Liver (tissue), 9 donors: ENCODE measurements around the gene SDE2. TPM values are rescaled to one million over a fixed set of nuclear protein-coding genes. Genes with fewer than 3 reads are reported as not detected.

Experiments
- DNase-seq: peaks from one replicate; pipeline ENCODE4 v3.0.0-alpha.2; 2017; ENCODE audit warnings: low spot score
- H3K27ac ChIP-seq, 2 donors: one replicate each; pipeline ENCODE4 v1.7.0; 2013; ENCODE audit warnings: inconsistent platforms in 2 of 2, low read length in 2 of 2, control low read depth in 1 of 2, low read depth in 1 of 2, mild to moderate bottlenecking in 1 of 2
- H3K27me3 ChIP-seq, 4 donors: one replicate each; pipeline versions ENCODE4 v1.6.1 to v1.7.0; 2013; ENCODE audit warnings: low read length in 3 of 4, inconsistent platforms in 1 of 4, mild to moderate bottlenecking in 1 of 4, moderate library complexity in 1 of 4; ENCODE audit not compliant: control insufficient read depth in 4 of 4, insufficient read depth in 4 of 4
- H3K36me3 ChIP-seq, 4 donors: one replicate each; pipeline versions ENCODE4 v1.6.1 to v1.7.0; 2013; ENCODE audit warnings: low read length in 3 of 4, mild to moderate bottlenecking in 3 of 4, low read depth in 1 of 4, moderate library complexity in 1 of 4; ENCODE audit not compliant: control insufficient read depth in 4 of 4, insufficient read depth in 3 of 4
- H3K4me1 ChIP-seq, 4 donors: one replicate each; pipeline versions ENCODE4 v1.6.1 to v1.7.0; 2013; ENCODE audit warnings: low read length in 3 of 4, mild to moderate bottlenecking in 3 of 4, moderate library complexity in 1 of 4; ENCODE audit not compliant: control insufficient read depth in 4 of 4, insufficient read depth in 4 of 4
- H3K4me3 ChIP-seq, 3 donors: one replicate each; pipeline versions ENCODE4 v1.6.1 to v1.7.0; 2013; ENCODE audit warnings: low read length in 3 of 3, control low read depth in 1 of 3, low read depth in 1 of 3, mild to moderate bottlenecking in 1 of 3
- H3K9ac ChIP-seq, 2 donors: one replicate each; pipeline ENCODE4 v1.7.0; 2013; ENCODE audit warnings: low read length in 2 of 2, mild to moderate bottlenecking in 2 of 2, moderate library complexity in 2 of 2, control low read depth in 1 of 2, low read depth in 1 of 2
- H3K9me3 ChIP-seq, 4 donors: one replicate each; pipeline versions ENCODE4 v1.6.1 to v1.7.0; 2013; ENCODE audit warnings: low read length in 3 of 4; ENCODE audit not compliant: control insufficient read depth in 4 of 4
- ATF3 ChIP-seq: IDR thresholded peaks from 2 replicates; pipeline ENCODE4 v1.6.1; 2016; ENCODE audit warnings: antibody characterized with exemption
- EGR1 ChIP-seq, 2 donors: IDR thresholded peaks; 2 replicates each; pipeline ENCODE4 v1.6.1; 2016 to 2018; ENCODE audit warnings: antibody characterized with exemption in 2 of 2, low read depth in 2 of 2
- FOXA1 ChIP-seq: IDR thresholded peaks from 2 replicates; pipeline ENCODE4 v1.6.1; 2016; ENCODE audit warnings: antibody characterized with exemption
- FOXA2 ChIP-seq: IDR thresholded peaks from 2 replicates; pipeline ENCODE4 v1.6.1; 2016; ENCODE audit warnings: antibody characterized with exemption
- GABPA ChIP-seq, 2 donors: IDR thresholded peaks in 1 of 2; conservative IDR thresholded peaks in 1 of 2; 2 replicates each; pipeline ENCODE4 v1.6.1; 2016; ENCODE audit warnings: antibody characterized with exemption in 2 of 2, mild to moderate bottlenecking in 1 of 2, moderate library complexity in 1 of 2
- HNF4A ChIP-seq, 2 donors: conservative IDR thresholded peaks; 2 replicates each; pipeline ENCODE4 v1.6.1; 2016; ENCODE audit warnings: antibody characterized with exemption in 2 of 2, mild to moderate bottlenecking in 2 of 2
- HNF4G ChIP-seq: IDR thresholded peaks from 2 replicates; pipeline ENCODE4 v1.6.1; 2016; ENCODE audit warnings: antibody characterized with exemption
- JUND ChIP-seq, 2 donors: IDR thresholded peaks; 2 replicates each; pipeline ENCODE4 v1.6.1; 2016; ENCODE audit warnings: antibody characterized with exemption in 2 of 2
- MAX ChIP-seq: IDR thresholded peaks from 2 replicates; pipeline ENCODE4 v1.6.1; 2016; ENCODE audit warnings: antibody characterized with exemption
- NR2F2 ChIP-seq: IDR thresholded peaks from 2 replicates; pipeline ENCODE4 v1.6.1; 2016; ENCODE audit warnings: antibody characterized with exemption
- RAD21 ChIP-seq, 2 donors: IDR thresholded peaks; 2 replicates each; pipeline ENCODE4 v1.6.1; 2016; ENCODE audit warnings: antibody characterized with exemption in 2 of 2, mild to moderate bottlenecking in 2 of 2
- REST ChIP-seq: IDR thresholded peaks from 2 replicates; pipeline ENCODE4 v1.6.1; 2016; ENCODE audit warnings: antibody characterized with exemption, mild to moderate bottlenecking
- RXRA ChIP-seq, 2 donors: IDR thresholded peaks; 2 replicates each; pipeline ENCODE4 v1.6.1; 2017 to 2018; ENCODE audit warnings: antibody characterized with exemption in 2 of 2, mild to moderate bottlenecking in 1 of 2
- SP1 ChIP-seq: IDR thresholded peaks from 2 replicates; pipeline ENCODE4 v1.6.1; 2018; ENCODE audit warnings: antibody characterized with exemption, mild to moderate bottlenecking
- TAF1 ChIP-seq: conservative IDR thresholded peaks from 2 replicates; pipeline ENCODE4 v1.6.1; 2016; ENCODE audit warnings: antibody characterized with exemption, mild to moderate bottlenecking
- YY1 ChIP-seq: IDR thresholded peaks from 2 replicates; pipeline ENCODE4 v1.6.1; 2016; ENCODE audit warnings: antibody characterized with exemption, mild to moderate bottlenecking
- WGBS: extraction: QIAGEN DNeasy Blood & Tissue Kit; methylation state at CpG from one replicate; pipeline ENCODE4 v1.1.7; 2013; 5-methylcytosine and 5-hydroxymethylcytosine counted together
- polyA plus RNA-seq, 2 donors: library from polyadenylated mRNA; stranded (reverse) in 1 of 2; unstranded in 1 of 2; fragments of 200-250 nt in 1 of 2; fragments of >200 nt in 1 of 2; fragmentation: Nextera tagmentation in 1 of 2; extraction: Ambion mirVana in 1 of 2; gene quantifications; one replicate each; pipeline versions ENCODE4 v1.2.1 to v1.2.3, GENCODE V29; 2013 to 2015
- total RNA-seq, 2 donors: library from RNA; depleted of rRNA; stranded (reverse); fragments of >200 nt; gene quantifications; one replicate each; pipeline ENCODE4 v1.2.3, GENCODE V29; 2014
- TF ChIP-seq, protein P1 (sequence below): fragments of 150-350 bp; IDR thresholded peaks from 2 replicates; pipeline ENCODE4 v1.5.1; 2017; ENCODE audit warnings: improper control_type of control experiment, low read depth, low read length; ENCODE audit not compliant: missing input control
- TF ChIP-seq, protein P2 (sequence below): IDR thresholded peaks from 2 replicates; pipeline ENCODE4 v1.6.1; 2016; ENCODE audit warnings: antibody characterized with exemption
- donor health status: healthy.
- donor health status: healthy.
- donor health status: healthy.
- donor health status: healthy.
- donor health status: healthy.

SDE2 gene
- total and polyA plus RNA-seq, 4 donors: 4.7 to 53.7 (median 11.0) TPM

- DNase-seq: no peak
- 84% methylated on average over 1 of the region's 1 CpG for WGBS
Measured at GRCh38 chr1:226038661-226039060, 39.5 kb upstream of the SDE2 start.

More at GRCh38 chr1:226038661-226039060, 39.5 kb upstream of the SDE2 start:
- H3K27me3 ChIP-seq: no peaks in the 10 kb centered on the region
- no peaks in the 10 kb centered on the region for H3K4me1 ChIP-seq
- H3K36me3 ChIP-seq: no peaks in the 10 kb centered on the region
- no peak overlapping the region for H3K9ac ChIP-seq
- H3K4me3 ChIP-seq: no peak overlapping the region
- no peaks in the 10 kb centered on the region for H3K9me3 ChIP-seq
- no peak for TF ChIP-seq RXRA (IDR thresholded peaks at IDR 0.05)
- TF ChIP-seq HNF4A (conservative IDR thresholded peaks at IDR 0.05): no peak
- TF ChIP-seq GABPA (IDR thresholded peaks at IDR 0.05 in 1 of 2, conservative IDR thresholded peaks at IDR 0.05 in 1 of 2): no peak
- no peak for TF ChIP-seq SP1
- TF ChIP-seq, protein P1, sequence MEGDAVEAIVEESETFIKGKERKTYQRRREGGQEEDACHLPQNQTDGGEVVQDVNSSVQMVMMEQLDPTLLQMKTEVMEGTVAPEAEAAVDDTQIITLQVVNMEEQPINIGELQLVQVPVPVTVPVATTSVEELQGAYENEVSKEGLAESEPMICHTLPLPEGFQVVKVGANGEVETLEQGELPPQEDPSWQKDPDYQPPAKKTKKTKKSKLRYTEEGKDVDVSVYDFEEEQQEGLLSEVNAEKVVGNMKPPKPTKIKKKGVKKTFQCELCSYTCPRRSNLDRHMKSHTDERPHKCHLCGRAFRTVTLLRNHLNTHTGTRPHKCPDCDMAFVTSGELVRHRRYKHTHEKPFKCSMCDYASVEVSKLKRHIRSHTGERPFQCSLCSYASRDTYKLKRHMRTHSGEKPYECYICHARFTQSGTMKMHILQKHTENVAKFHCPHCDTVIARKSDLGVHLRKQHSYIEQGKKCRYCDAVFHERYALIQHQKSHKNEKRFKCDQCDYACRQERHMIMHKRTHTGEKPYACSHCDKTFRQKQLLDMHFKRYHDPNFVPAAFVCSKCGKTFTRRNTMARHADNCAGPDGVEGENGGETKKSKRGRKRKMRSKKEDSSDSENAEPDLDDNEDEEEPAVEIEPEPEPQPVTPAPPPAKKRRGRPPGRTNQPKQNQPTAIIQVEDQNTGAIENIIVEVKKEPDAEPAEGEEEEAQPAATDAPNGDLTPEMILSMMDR: no peak
- no peak for TF ChIP-seq NR2F2
- no peak for TF ChIP-seq YY1
- no peak for TF ChIP-seq FOXA1
- TF ChIP-seq EGR1 (IDR thresholded peaks at IDR 0.05; ENCODE audit: low read depth in 2 of 2): no peak
- TF ChIP-seq FOXA2: no peak
- TF ChIP-seq ATF3: no peak
- TF ChIP-seq REST: no peak
- TF ChIP-seq, protein P2, sequence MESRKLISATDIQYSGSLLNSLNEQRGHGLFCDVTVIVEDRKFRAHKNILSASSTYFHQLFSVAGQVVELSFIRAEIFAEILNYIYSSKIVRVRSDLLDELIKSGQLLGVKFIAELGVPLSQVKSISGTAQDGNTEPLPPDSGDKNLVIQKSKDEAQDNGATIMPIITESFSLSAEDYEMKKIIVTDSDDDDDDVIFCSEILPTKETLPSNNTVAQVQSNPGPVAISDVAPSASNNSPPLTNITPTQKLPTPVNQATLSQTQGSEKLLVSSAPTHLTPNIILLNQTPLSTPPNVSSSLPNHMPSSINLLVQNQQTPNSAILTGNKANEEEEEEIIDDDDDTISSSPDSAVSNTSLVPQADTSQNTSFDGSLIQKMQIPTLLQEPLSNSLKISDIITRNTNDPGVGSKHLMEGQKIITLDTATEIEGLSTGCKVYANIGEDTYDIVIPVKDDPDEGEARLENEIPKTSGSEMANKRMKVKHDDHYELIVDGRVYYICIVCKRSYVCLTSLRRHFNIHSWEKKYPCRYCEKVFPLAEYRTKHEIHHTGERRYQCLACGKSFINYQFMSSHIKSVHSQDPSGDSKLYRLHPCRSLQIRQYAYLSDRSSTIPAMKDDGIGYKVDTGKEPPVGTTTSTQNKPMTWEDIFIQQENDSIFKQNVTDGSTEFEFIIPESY: no peak
- no peak for TF ChIP-seq HNF4G
- no peak for TF ChIP-seq MAX
- no peak for TF ChIP-seq RAD21 (IDR thresholded peaks at IDR 0.05)
- no peak for TF ChIP-seq JUND (IDR thresholded peaks at IDR 0.05)
- no peak for TF ChIP-seq TAF1
- H3K27ac ChIP-seq: no peak overlapping the region
